WTC11 (cell line): ENCODE data around the gene DRGX.

Source experiments
- EMX1 ChIP-seq: fragments of 250-450 bp; sonication (Bioruptor Pico); IDR thresholded peaks from 2 replicates; pipeline ENCODE4 v1.8.0; 2021; ENCODE audit warnings: mild to moderate bottlenecking
- ESRRA ChIP-seq: sonication (generic); formaldehyde crosslinking; IDR thresholded peaks from 2 replicates; pipeline ENCODE4 v1.8.1; 2022; ENCODE audit warnings: mild to moderate bottlenecking, missing genetic modification reagents, borderline replicate concordance
- FOXP1 ChIP-seq: sonication (generic); formaldehyde crosslinking; IDR thresholded peaks from 2 replicates; pipeline ENCODE4 v1.8.0; 2022; ENCODE audit warnings: missing genetic modification reagents, mild to moderate bottlenecking, moderate library complexity, borderline replicate concordance
- NR3C1 ChIP-seq: sonication (generic); formaldehyde crosslinking; conservative IDR thresholded peaks from 2 replicates; pipeline ENCODE4 v1.8.1; 2023; ENCODE audit warnings: low read depth, mild to moderate bottlenecking, missing genetic modification reagents
- RELA ChIP-seq: sonication (generic); formaldehyde crosslinking; IDR thresholded peaks from 2 replicates; pipeline ENCODE4 v1.8.1; 2022; ENCODE audit warnings: missing genetic modification reagents, mild to moderate bottlenecking, borderline replicate concordance
- TEAD4 ChIP-seq: sonication (generic); formaldehyde crosslinking; IDR thresholded peaks from 2 replicates; pipeline ENCODE4 v1.8.0; 2022; ENCODE audit warnings: mild to moderate bottlenecking, missing genetic modification reagents
- TF ChIP-seq, protein P1 (sequence below): fragments of 200-600 bp; IDR thresholded peaks from 2 replicates; pipeline ENCODE4 v1.8.0; 2022; ENCODE audit warnings: antibody characterized with exemption
- TF ChIP-seq, protein P2 (sequence below): sonication (generic); formaldehyde crosslinking; IDR thresholded peaks from 2 replicates; pipeline ENCODE4 v1.8.0; 2022; ENCODE audit warnings: mild to moderate bottlenecking, missing genetic modification reagents
- TF ChIP-seq, protein P3 (sequence below): sonication (generic); formaldehyde crosslinking; IDR thresholded peaks from 2 replicates; pipeline ENCODE4 v1.8.1; 2022; ENCODE audit warnings: low read depth, missing genetic modification reagents, borderline replicate concordance

DNA sequence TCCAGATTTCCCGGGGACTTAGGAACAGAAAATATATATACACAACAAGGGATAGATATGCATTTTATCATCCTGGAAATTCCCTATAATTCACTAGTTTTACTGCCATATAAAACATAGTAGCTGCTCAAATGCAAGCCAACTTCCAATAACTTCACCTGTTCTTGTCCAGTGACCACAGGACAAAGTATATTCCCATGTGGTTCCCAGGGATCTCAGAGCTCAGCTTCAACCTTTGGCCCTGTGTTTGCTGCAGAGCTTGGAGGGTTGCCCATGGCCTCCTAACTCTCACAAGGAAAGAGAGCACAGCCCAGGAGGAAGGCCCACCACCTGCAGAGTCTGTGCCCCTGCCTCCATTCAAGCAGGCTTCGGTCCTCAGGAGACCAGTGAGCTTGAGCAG lies 4.5 kb upstream of the DRGX start:
- TF ChIP-seq, protein P1, sequence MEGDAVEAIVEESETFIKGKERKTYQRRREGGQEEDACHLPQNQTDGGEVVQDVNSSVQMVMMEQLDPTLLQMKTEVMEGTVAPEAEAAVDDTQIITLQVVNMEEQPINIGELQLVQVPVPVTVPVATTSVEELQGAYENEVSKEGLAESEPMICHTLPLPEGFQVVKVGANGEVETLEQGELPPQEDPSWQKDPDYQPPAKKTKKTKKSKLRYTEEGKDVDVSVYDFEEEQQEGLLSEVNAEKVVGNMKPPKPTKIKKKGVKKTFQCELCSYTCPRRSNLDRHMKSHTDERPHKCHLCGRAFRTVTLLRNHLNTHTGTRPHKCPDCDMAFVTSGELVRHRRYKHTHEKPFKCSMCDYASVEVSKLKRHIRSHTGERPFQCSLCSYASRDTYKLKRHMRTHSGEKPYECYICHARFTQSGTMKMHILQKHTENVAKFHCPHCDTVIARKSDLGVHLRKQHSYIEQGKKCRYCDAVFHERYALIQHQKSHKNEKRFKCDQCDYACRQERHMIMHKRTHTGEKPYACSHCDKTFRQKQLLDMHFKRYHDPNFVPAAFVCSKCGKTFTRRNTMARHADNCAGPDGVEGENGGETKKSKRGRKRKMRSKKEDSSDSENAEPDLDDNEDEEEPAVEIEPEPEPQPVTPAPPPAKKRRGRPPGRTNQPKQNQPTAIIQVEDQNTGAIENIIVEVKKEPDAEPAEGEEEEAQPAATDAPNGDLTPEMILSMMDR: no peak
- TF ChIP-seq, protein P2, sequence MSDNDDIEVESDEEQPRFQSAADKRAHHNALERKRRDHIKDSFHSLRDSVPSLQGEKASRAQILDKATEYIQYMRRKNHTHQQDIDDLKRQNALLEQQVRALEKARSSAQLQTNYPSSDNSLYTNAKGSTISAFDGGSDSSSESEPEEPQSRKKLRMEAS: no peak
- TF ChIP-seq, protein P3, sequence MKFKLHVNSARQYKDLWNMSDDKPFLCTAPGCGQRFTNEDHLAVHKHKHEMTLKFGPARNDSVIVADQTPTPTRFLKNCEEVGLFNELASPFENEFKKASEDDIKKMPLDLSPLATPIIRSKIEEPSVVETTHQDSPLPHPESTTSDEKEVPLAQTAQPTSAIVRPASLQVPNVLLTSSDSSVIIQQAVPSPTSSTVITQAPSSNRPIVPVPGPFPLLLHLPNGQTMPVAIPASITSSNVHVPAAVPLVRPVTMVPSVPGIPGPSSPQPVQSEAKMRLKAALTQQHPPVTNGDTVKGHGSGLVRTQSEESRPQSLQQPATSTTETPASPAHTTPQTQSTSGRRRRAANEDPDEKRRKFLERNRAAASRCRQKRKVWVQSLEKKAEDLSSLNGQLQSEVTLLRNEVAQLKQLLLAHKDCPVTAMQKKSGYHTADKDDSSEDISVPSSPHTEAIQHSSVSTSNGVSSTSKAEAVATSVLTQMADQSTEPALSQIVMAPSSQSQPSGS (CRISPR knock-in tag): no peak
- TF ChIP-seq ESRRA (CRISPR knock-in tag) (no peak), EMX1 (no peak), TEAD4 (CRISPR knock-in tag) (no peak), NR3C1 (no peak), FOXP1 (CRISPR knock-in tag) (no peak), RELA (CRISPR knock-in tag) (no peak)
